ENCODE data around the gene BUB3.

GRCh38 chr10:123187781-123188180 lies 33.6 kb downstream of the BUB3 start:
- TF ChIP-seq CTCF (IDR thresholded peaks at IDR 0.05) (no peak), POLR2A (IDR thresholded peaks at IDR 0.05; ENCODE audit: low read depth) (no peak), POLR2AphosphoS5 (IDR thresholded peaks at IDR 0.05) (no peak)
